Measurements from ENCODE around the gene ZFR2.

The ZFR2 gene

GRCh38 chr19:3785938-3786824 lies 82.7 kb downstream of the ZFR2 start, which contains the start of gene MATK:
TSS of gene MATK (minus strand) at chr19:3786381. CDS start at chr19:3785135, 1,246 bp downstream.
- peak; percentile 46 to 52 for DNase-seq

- DNase-seq, result peak; percentile 40 to 73
Measured at GRCh38 chr19:3785451-3785937, 83.3 kb downstream of the ZFR2 start.

- no peak for DNase-seq
Measured at GRCh38 chr19:3784607-3785450, 84.0 kb downstream of the ZFR2 start.

GRCh38 chr19:3783660-3784584 lies 84.9 kb downstream of the ZFR2 start:
- DNase-seq, result peak; percentile 39 to 41

GRCh38 chr19:3782903-3783302 lies 85.9 kb downstream of the ZFR2 start:
- no peak for DNase-seq

- DNase-seq, result no peak
Measured at GRCh38 chr19:3782330-3782729, 86.5 kb downstream of the ZFR2 start.

- no peak for DNase-seq
Measured at GRCh38 chr19:3781603-3782002, 87.2 kb downstream of the ZFR2 start.

GRCh38 chr19:3780786-3781304 lies 88.0 kb downstream of the ZFR2 start:
- DNase-seq, result no peak

- no peak for DNase-seq
Measured at GRCh38 chr19:3778899-3779723, 89.7 kb downstream of the ZFR2 start.

GRCh38 chr19:3778104-3778867 lies 90.6 kb downstream of the ZFR2 start:
- no peak for DNase-seq

GRCh38 chr19:3776479-3777040 lies 92.3 kb downstream of the ZFR2 start:
- DNase-seq, result no peak

GRCh38 chr19:3775831-3776230 lies 93.0 kb downstream of the ZFR2 start:
- no peak for DNase-seq

GRCh38 chr19:3775374-3775711 lies 93.5 kb downstream of the ZFR2 start:
- DNase-seq, result no peak

- no peak for DNase-seq
Measured at GRCh38 chr19:3774621-3775373, 94.0 kb downstream of the ZFR2 start.

- no peak for DNase-seq
Measured at GRCh38 chr19:3773814-3774515, 94.9 kb downstream of the ZFR2 start.

GRCh38 chr19:3771906-3772455 lies 96.9 kb downstream of the ZFR2 start, which contains the start of gene RAX2:
TSS of gene RAX2 (minus strand) at chr19:3772228. CDS start at chr19:3771742, 486 bp downstream.
- DNase-seq, result no peak

- no peak for DNase-seq
Measured at GRCh38 chr19:3771000-3771905, 97.6 kb downstream of the ZFR2 start.

All from stimulated activated CD4-positive, alpha-beta T cell treated with anti-CD3 and anti-CD28 coated beads, Interleukin-4, amount 100 ng/mL, for 4 hours (primary cell).